SK-N-SH treated with all-trans-retinoic acid at 6 μM for 48 hours (cell line): ENCODE measurements around the gene APBB1.

Source experiments
- PPARA ChIP-seq: fragments of 250-450 bp; sonication (Bioruptor Pico); IDR thresholded peaks from 2 replicates; pipeline ENCODE4 v1.5.0; 2020; ENCODE audit warnings: mild to moderate bottlenecking, borderline replicate concordance
- RARB ChIP-seq: fragments of 250-450 bp; sonication (Bioruptor Pico); IDR thresholded peaks from 2 replicates; pipeline ENCODE4 v1.8.0; 2021; ENCODE audit warnings: mild to moderate bottlenecking, moderate library complexity
- ZFP3 ChIP-seq: fragments of 250-450 bp; sonication (Bioruptor Pico); IDR thresholded peaks from 2 replicates; pipeline ENCODE4 v1.5.0; 2020; ENCODE audit warnings: mild to moderate bottlenecking, moderate library complexity
- ZNF565 ChIP-seq: fragments of 450-650 bp; formaldehyde crosslinking; conservative IDR thresholded peaks from 2 replicates; pipeline ENCODE4 v1.5.0; 2020; ENCODE audit warnings: low read depth, mild to moderate bottlenecking, moderate library complexity
- TF ChIP-seq, protein P1 (sequence below): fragments of 250-450 bp; sonication (Bioruptor Pico); IDR thresholded peaks from 2 replicates; pipeline ENCODE4 v1.8.0; 2020; ENCODE audit warnings: mild to moderate bottlenecking, moderate library complexity, borderline replicate concordance
- TF ChIP-seq, protein P2 (sequence below): fragments of 250-450 bp; sonication (Bioruptor Pico); IDR thresholded peaks from 2 replicates; pipeline ENCODE4 v1.5.1; 2020; ENCODE audit warnings: low read depth, mild to moderate bottlenecking, moderate library complexity

DNA sequence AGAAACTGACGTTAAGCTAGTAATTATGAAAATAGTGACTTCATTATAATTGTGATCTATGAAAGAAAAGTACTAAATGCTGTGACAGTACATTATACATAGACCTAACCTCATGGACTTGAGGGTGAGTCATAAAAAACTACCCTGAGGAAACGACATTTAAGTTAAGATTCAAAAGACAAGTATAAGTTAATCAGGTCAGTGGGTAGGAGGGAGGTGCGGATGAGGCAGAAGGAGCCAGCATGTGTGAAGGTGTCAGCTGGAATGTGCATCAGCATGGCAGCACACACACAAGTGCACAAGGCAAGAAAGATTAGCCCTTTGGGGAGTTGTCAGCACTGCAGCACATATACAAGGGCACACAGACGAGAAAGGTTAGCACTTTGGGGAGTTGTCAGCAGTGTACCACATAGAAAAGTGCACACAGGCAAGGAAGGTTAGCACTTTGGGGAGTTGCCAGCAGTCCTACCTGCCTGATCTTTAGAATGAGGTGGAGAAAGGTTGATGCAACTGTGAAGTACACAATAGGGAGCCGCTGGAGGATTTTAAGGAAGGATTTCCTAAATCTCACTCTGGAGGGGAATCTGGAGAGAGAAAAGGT lies 67.0 kb downstream of the APBB1 start:
- TF ChIP-seq ZFP3 (CRISPR knock-in tag) (no peak), PPARA (CRISPR knock-in tag) (no peak), ZNF565 (CRISPR knock-in tag) (no peak), RARB (no peak)
- TF ChIP-seq, protein P1, sequence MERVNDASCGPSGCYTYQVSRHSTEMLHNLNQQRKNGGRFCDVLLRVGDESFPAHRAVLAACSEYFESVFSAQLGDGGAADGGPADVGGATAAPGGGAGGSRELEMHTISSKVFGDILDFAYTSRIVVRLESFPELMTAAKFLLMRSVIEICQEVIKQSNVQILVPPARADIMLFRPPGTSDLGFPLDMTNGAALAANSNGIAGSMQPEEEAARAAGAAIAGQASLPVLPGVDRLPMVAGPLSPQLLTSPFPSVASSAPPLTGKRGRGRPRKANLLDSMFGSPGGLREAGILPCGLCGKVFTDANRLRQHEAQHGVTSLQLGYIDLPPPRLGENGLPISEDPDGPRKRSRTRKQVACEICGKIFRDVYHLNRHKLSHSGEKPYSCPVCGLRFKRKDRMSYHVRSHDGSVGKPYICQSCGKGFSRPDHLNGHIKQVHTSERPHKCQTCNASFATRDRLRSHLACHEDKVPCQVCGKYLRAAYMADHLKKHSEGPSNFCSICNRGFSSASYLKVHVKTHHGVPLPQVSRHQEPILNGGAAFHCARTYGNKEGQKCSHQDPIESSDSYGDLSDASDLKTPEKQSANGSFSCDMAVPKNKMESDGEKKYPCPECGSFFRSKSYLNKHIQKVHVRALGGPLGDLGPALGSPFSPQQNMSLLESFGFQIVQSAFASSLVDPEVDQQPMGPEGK (CRISPR knock-in tag), result no peak
- TF ChIP-seq, protein P2, sequence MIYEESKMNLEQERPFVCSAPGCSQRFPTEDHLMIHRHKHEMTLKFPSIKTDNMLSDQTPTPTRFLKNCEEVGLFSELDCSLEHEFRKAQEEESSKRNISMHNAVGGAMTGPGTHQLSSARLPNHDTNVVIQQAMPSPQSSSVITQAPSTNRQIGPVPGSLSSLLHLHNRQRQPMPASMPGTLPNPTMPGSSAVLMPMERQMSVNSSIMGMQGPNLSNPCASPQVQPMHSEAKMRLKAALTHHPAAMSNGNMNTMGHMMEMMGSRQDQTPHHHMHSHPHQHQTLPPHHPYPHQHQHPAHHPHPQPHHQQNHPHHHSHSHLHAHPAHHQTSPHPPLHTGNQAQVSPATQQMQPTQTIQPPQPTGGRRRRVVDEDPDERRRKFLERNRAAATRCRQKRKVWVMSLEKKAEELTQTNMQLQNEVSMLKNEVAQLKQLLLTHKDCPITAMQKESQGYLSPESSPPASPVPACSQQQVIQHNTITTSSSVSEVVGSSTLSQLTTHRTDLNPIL, result no peak
